ENCODE results near the gene DPM2.

DNA sequence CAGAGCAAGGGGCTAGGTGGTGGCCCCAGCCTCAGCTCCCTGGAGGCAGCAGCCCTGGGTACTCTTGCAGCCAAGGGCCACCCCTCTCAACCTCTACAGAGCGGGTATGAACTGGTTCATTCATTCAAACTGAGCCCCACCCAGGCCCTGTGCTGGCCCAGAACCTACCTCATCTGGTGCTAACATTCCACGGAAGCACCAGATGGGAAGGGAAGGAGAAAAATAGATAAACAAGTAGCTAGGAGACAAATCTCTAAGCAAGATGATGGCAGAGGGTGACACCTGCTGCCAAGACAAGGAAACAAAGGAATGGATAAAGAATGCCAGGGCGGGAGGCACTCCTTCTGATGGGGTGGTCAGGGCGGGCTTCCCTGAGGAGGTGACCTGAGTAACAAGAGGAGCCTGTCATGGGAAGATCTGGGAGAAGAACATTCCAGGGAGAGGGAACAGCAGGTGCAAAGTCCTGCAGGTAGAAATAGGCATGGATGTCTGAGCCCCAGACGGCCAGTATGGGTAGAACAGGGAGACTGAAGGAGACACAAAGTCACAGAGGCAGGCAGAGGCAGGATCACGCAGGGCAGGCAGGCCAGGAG is 26.9 kb downstream of the DPM2 start:
- TF ChIP-seq, protein P1, sequence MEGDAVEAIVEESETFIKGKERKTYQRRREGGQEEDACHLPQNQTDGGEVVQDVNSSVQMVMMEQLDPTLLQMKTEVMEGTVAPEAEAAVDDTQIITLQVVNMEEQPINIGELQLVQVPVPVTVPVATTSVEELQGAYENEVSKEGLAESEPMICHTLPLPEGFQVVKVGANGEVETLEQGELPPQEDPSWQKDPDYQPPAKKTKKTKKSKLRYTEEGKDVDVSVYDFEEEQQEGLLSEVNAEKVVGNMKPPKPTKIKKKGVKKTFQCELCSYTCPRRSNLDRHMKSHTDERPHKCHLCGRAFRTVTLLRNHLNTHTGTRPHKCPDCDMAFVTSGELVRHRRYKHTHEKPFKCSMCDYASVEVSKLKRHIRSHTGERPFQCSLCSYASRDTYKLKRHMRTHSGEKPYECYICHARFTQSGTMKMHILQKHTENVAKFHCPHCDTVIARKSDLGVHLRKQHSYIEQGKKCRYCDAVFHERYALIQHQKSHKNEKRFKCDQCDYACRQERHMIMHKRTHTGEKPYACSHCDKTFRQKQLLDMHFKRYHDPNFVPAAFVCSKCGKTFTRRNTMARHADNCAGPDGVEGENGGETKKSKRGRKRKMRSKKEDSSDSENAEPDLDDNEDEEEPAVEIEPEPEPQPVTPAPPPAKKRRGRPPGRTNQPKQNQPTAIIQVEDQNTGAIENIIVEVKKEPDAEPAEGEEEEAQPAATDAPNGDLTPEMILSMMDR (IDR thresholded peaks at IDR 0.05): no peak
- TF ChIP-seq POLR2AphosphoS5 (IDR thresholded peaks at IDR 0.05) (no peak), POLR2A (IDR thresholded peaks at IDR 0.05; ENCODE audit: low read depth) (no peak), EP300 (IDR thresholded peaks at IDR 0.05) (no peak)
